ENCODE data around the gene SMIM14.

DNA sequence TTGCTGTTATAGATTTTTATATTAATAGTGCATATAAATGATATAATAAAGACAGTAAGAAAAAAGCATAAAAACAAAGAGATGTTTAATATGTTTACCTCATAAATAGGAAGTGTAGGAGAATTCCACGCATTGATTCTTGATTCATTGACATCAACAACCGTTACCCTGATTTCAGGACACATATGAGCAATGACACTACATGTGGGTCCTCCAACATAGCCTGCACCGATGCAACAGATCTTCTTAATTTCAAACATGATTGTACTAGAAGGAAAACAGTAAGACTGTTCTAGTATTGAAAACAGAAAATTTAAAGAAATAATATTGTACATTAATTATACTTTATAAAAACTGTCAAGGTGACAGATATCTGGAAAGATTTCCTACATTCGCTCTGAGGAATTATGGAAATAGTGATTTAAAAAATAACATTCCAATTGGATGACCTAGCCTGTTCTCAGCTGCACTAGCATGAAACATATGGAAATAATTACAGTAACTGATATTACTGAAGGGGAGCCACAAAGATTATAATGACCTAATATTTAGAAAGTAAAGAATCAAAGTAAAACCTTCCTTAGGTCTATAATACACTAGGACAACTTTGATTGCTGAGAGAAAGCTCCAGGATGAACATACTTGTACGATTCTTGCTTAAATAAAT, 117.3 kb downstream of the SMIM14 start:
- TF ChIP-seq, protein P1, sequence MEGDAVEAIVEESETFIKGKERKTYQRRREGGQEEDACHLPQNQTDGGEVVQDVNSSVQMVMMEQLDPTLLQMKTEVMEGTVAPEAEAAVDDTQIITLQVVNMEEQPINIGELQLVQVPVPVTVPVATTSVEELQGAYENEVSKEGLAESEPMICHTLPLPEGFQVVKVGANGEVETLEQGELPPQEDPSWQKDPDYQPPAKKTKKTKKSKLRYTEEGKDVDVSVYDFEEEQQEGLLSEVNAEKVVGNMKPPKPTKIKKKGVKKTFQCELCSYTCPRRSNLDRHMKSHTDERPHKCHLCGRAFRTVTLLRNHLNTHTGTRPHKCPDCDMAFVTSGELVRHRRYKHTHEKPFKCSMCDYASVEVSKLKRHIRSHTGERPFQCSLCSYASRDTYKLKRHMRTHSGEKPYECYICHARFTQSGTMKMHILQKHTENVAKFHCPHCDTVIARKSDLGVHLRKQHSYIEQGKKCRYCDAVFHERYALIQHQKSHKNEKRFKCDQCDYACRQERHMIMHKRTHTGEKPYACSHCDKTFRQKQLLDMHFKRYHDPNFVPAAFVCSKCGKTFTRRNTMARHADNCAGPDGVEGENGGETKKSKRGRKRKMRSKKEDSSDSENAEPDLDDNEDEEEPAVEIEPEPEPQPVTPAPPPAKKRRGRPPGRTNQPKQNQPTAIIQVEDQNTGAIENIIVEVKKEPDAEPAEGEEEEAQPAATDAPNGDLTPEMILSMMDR (conservative IDR thresholded peaks at IDR 0.05 in 1 of 2, IDR thresholded peaks at IDR 0.05 in 1 of 2; ENCODE audit: low read depth in 1 of 2, low read length in 2 of 2) = no peak
- no peak for TF ChIP-seq EZH2 (IDR thresholded peaks at IDR 0.05; ENCODE audit: low read length, missing control alignments)
